Activated naive CD4-positive, alpha-beta T cell treated with anti-CD3 and anti-CD28 coated beads for 36 hours (primary cell): ENCODE results near the gene TRIP13. TPM values are rescaled to one million over a fixed set of nuclear protein-coding genes. Genes with fewer than 3 reads are reported as not detected.
A peak's percentile ranks its signal among the peaks of the same experiment; 100 is the strongest.
"Not testable (repeated sequence)": the region's sequence is repeated elsewhere in the genome, so short reads cannot be mapped to it uniquely, and the experiment has no call there.

Source experiments
- CTCF ChIA-PET: fragments of 350-600 bp; sonication (Branson Sonifier 250); formaldehyde crosslinking; loops from one replicate; lab custom pipeline; 2021; ENCODE audit warnings: antibody characterized with exemption; lab: Charles Lee
- DNase-seq: peaks from one replicate; pipeline ENCODE4 v3.0.0-alpha.2; 2020
- H3K27ac Mint-ChIP-seq: one replicate; pipeline ENCODE4 v1.8.0; 2021; ENCODE audit warnings: mild to moderate bottlenecking, mixed read lengths
- H3K27me3 Mint-ChIP-seq: one replicate; pipeline ENCODE4 v1.8.0; 2021; ENCODE audit warnings: low read depth, mixed read lengths
- H3K36me3 Mint-ChIP-seq: one replicate; pipeline ENCODE4 v1.8.0; 2021; ENCODE audit warnings: low read depth, mixed read lengths
- H3K4me1 Mint-ChIP-seq: one replicate; pipeline ENCODE4 v1.8.0; 2021; ENCODE audit warnings: low read depth, mixed read lengths
- H3K4me3 Mint-ChIP-seq: one replicate; pipeline ENCODE4 v1.8.0; 2021; ENCODE audit warnings: mild to moderate bottlenecking, moderate library complexity, mixed read lengths
- H3K9me3 Mint-ChIP-seq: one replicate; pipeline ENCODE4 v1.8.0; 2021; ENCODE audit warnings: mixed read lengths
- intact Hi-C: fragments of 100-400 bp; cut with micrococcal nuclease; formaldehyde crosslinking; loops from one replicate; pipeline ENCODE4 v1.15.1; 2023
- total RNA-seq, 2 experiments: library from RNA; stranded (reverse); gene quantifications; one replicate each; pipeline ENCODE4 v1.2.3, GENCODE V29; 2021

Gene TRIP13
- total RNA-seq, 2 experiments from 2014 or later, result 24.0 to 29.9 TPM

DNA sequence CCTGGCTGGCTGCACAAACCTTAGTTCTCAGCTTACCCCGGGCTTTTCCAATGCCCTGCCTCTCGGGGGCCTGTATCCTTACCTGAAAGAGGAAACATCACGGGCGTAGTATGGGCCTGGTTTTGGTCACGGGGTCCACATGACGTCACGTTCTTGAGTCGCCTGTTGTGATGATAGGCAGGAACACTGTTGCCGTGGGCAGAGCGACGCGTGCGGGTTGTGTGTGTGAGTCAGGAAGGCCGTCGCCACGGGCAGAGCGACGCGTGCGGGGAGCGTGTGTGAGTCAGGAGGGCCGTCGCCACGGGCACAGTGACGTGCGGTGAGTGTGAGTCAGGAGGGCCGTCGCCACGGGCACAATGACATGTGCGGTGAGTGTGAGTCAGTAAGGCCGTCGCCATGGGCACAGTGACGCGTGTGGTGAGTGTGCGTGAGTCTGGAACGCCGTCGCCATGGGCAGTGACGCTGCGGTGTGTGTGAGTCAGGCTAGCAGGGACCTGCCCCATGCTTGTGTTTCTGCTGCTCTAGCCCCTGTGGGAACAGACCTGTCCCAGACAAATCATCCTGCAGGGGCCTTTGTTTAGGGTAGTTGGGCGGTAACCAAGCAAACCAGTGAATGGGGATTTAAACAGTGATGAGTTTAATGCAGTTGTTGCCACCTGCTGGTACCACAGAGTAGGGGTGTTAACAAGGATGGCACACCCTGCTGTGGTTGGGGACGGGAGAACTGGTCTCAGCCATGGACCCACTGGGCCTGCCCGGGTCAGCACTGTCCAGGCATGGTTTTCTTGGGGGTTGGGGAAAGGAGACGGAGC is 19.8 kb downstream of the TRIP13 start:
- intact Hi-C loops, result no loop called here
- H3K4me1 Mint-ChIP-seq, result peaks cover 5% of the 10 kb centered on the region
- peak overlapping the region; percentile 13 for H3K27ac Mint-ChIP-seq
- H3K9me3 Mint-ChIP-seq, result no peaks in the 10 kb centered on the region
- DNase-seq, result peak; percentile 32
- CTCF ChIA-PET, result interaction anchor here (0.9 to 2.2 kb wide), 2 partner anchors 10 to 11 kb away, joined by 3 to 7 read pairs; no protein-coding TSS in a partner anchor
- H3K4me3 Mint-ChIP-seq, result no peak overlapping the region
- H3K27me3 Mint-ChIP-seq, result no peaks in the 10 kb centered on the region
- H3K36me3 Mint-ChIP-seq, result peaks cover 54% of the 10 kb centered on the region

DNA sequence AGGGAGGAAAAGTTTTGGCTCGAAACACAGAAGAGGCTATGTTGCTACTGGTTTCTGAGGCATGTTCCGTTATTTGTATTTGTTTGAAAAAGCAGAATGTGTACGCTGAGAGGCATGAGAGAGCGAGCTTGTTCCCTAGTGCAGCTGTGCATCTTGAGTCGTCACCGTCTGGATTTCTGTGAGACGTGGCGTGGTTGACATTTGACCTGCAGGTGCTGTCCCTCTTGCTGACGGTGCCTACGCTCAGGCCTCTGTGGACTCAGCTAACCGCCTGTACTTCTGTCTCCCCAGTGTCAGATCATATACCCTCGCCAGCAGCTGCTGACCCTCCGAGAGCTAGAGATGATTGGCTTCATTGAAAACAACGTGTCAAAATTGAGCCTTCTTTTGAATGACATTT is 21.5 kb downstream of the TRIP13 start:
- CTCF ChIA-PET, result interaction anchor here (2.2 kb wide), 1 partner anchor 10 kb away, joined by 7 read pairs; no protein-coding TSS in a partner anchor
- H3K27me3 Mint-ChIP-seq, result no peaks in the 10 kb centered on the region
- H3K27ac Mint-ChIP-seq, result no peak overlapping the region
- H3K9me3 Mint-ChIP-seq, result no peaks in the 10 kb centered on the region
- intact Hi-C loops, result no loop called here
- peaks cover 5% of the 10 kb centered on the region for H3K4me1 Mint-ChIP-seq
- peaks cover 59% of the 10 kb centered on the region for H3K36me3 Mint-ChIP-seq
- no peak overlapping the region for H3K4me3 Mint-ChIP-seq
- no peak for DNase-seq

DNA sequence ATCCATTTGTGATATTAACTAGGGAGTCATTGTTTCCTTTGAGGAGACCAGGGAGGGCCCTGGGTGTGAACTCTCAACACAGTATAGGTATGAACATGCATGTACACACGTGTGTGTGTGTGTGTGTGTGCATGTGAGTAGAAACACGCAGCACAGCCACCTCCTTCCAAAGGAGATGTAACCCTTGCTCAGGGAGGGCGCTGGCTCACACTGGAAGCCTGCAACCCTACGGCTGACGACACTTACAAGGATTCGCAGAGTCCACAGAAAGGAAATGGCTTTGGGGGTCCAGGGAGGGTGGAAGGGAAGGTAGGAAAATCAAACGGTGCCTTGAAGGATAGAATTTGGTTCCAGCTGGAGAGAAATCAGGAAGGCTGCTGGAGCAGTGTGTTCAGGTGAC is 21.9 kb downstream of the TRIP13 start:
- no peak overlapping the region for H3K4me3 Mint-ChIP-seq
- H3K4me1 Mint-ChIP-seq, result peaks cover 5% of the 10 kb centered on the region
- H3K9me3 Mint-ChIP-seq, result no peaks in the 10 kb centered on the region
- CTCF ChIA-PET, result interaction anchor here (2.2 kb wide), 1 partner anchor 9 kb away, joined by 7 read pairs; no protein-coding TSS in a partner anchor
- no peaks in the 10 kb centered on the region for H3K27me3 Mint-ChIP-seq
- no peak for DNase-seq
- peaks cover 60% of the 10 kb centered on the region for H3K36me3 Mint-ChIP-seq
- H3K27ac Mint-ChIP-seq, result no peak overlapping the region
- intact Hi-C loops, result no loop called here

DNA sequence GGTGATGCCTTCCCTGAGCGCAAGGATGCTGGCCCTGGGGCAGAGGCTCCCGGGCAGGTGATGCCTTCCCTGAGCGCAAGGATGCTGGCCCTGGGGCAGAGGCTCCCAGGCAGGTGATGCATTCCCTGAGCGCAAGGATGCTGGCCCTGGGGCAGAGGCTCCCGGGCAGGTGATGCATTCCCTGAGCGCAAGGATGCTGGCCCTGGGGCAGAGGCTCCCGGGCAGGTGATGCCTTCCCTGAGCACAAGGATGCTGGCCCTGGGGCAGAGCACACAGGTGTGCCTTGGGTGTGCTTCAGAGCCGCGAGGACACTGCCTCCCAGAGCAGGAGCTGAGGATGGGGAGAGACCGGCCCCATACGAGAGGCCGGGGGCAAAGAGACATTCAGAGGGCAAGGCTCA is 22.7 kb downstream of the TRIP13 start:
- H3K4me1 Mint-ChIP-seq, CTCF ChIA-PET, H3K4me3 Mint-ChIP-seq, H3K9me3 Mint-ChIP-seq, intact Hi-C loops, H3K27me3 Mint-ChIP-seq, DNase-seq, H3K27ac Mint-ChIP-seq: not testable (repeated sequence)
- peaks cover 55% of the 10 kb centered on the region for H3K36me3 Mint-ChIP-seq

DNA sequence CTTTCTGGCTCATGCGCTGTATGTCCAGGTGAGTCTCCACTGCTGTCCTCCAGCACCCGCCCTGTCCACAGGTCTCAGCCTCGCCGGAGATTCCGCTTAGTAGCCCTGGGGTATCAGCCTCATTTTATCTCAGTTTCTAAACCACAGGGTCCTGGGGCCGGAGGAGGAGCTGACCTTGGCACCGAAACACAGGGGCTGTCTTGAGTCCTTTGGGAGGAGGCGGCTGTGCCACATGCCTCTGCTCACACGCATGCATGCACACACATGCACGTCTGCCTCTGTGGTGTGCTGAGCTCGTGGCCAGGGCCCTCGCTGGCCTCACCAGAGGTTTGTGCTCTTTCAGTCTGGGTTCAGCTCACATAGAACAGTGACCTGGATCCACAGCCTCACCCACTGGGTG is 23.3 kb downstream of the TRIP13 start:
- DNase-seq, result no peak
- Mint-ChIP-seq H3K9me3 (no peaks in the 10 kb centered on the region), H3K27ac (no peak overlapping the region), H3K4me1 (peaks cover 5% of the 10 kb centered on the region), H3K27me3 (no peaks in the 10 kb centered on the region), H3K36me3 (peaks cover 49% of the 10 kb centered on the region), H3K4me3 (no peak overlapping the region)
- CTCF ChIA-PET, result no interaction called here
- intact Hi-C loops, result no loop called here

DNA sequence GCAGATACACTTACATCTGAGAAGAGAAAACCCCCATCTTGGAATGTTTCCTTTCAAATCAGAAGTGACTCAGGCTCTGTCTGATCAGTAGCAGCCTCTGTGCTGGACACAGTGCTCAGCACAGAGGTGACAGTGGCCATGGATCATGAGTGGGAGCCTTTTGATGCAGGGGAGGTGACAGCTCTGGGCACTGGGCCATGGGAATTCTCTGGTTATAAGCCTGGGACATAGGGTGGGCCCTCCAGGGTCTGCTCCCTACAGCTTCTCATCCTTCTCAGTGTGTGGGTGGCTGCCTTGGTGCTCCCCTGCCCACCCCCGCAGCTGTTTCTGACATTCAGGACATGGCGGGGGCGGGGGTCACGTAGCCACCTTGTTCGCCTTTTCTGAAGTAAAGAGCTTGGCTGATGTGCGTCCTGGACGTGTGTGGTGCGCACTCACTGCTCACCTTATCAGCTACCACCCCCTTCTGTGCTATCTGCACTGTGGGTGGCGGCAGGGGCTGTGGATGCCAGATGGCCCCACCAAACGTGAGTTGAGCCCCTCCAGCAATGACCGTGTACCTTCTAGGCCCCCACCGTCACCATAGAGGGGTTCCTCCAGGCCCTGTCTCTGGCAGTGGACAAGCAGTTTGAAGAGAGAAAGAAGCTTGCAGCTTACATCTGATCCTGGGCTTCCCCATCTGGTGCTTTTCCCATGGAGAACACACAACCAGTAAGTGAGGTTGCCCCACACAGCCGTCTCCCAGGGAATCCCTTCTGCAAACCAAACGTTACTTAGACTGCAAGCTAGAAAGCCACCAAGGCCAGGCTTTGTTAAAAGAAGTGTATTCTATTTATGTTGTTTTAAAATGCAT is 24.0 kb downstream of the TRIP13 start:
- peaks cover 44% of the 10 kb centered on the region for H3K36me3 Mint-ChIP-seq
- no peak for DNase-seq
- CTCF ChIA-PET, result no interaction called here
- no peaks in the 10 kb centered on the region for H3K27me3 Mint-ChIP-seq
- intact Hi-C loops, result no loop called here
- H3K9me3 Mint-ChIP-seq, result no peaks in the 10 kb centered on the region
- H3K4me1 Mint-ChIP-seq, result peaks cover 5% of the 10 kb centered on the region
- H3K27ac Mint-ChIP-seq, result no peak overlapping the region
- no peak overlapping the region for H3K4me3 Mint-ChIP-seq

DNA sequence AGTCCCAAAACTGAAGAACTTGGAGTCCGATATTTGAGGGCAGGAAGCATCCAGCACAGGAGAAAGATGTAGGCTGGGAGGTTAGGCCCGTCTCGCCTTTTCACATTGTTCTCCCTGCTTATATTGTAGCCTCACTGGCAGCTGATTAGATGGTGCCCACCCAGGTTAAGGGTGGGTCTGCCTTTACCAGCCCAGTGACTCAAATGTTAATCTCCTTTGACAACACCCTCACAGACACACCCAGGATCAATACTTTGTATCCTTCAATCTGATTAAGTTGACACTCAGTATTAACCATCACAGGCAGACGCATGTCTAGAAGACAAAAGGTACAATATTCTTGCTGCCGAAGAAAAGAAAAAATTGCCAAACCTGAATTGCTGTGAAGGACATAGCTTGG is 26.0 kb downstream of the TRIP13 start:
- H3K4me1 Mint-ChIP-seq, DNase-seq, H3K27ac Mint-ChIP-seq, H3K9me3 Mint-ChIP-seq, H3K27me3 Mint-ChIP-seq, intact Hi-C loops, H3K4me3 Mint-ChIP-seq: not testable (repeated sequence)
- CTCF ChIA-PET, result interaction anchor here (0.9 to 1.3 kb wide), 2 partner anchors 11 to 92 kb away, joined by 3 read pairs; no protein-coding TSS in a partner anchor
- H3K36me3 Mint-ChIP-seq, result peaks cover 26% of the 10 kb centered on the region

DNA sequence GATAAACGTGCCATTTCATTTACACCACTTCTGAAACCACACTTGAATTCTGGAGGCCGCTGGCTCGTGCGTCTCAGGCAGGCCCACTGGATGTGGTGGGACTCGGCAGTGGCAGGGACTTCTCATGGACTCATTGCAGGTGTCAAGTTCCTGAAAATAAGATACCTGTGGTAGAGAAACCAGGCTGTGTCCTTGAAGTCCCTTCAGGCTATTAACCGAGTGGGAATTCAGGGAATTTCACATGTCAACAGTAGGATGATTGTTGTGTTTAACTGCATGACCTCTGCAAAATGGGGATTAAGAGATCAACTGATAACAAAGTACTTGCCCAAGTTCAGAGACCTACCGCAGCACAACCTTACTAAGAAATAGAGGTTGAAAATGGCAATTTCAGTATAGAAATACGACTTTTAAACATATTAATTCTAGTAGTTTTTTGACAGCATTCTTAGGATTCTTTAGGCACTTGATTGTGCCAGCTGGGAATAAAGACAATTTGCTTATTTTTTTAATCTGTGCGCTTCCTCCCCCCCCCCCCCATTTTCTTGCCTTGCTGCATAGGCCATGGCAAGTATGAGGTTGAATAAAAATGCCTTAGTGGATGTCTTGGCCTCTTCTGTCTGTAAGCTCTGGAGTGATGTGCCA is 26.8 kb downstream of the TRIP13 start:
- CTCF ChIA-PET, result interaction anchor here (0.6 to 1.3 kb wide), 3 partner anchors 12 to 598 kb away, joined by 3 read pairs; no protein-coding TSS in a partner anchor
- Mint-ChIP-seq H3K9me3 (no peaks in the 10 kb centered on the region), H3K4me3 (no peak overlapping the region), H3K36me3 (peaks cover 25% of the 10 kb centered on the region), H3K27ac (no peak overlapping the region), H3K4me1 (no peaks in the 10 kb centered on the region), H3K27me3 (no peaks in the 10 kb centered on the region)
- no peak for DNase-seq
- intact Hi-C loops, result no loop called here

DNA sequence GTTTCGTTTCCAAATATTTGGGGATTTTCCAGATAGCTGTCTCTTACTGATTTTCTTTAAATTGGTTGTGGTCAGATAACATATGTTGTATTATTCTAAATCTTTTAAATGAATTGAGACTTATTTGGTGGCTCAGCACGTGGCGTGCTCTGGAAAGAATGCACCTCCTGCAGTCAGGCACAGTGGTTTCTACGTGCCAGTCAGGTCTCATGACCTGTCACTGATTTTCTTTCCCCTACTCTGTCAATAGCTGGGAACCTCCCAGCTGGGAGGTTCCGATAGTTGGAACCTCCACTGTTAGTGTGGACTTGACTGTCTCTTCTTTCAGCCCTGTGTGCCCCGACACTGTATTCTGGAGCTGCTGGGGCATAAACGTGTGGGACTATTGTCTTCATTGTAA is 27.6 kb downstream of the TRIP13 start:
- H3K4me3 Mint-ChIP-seq, result no peak overlapping the region
- H3K36me3 Mint-ChIP-seq, result peaks cover 22% of the 10 kb centered on the region
- no peak for DNase-seq
- no peaks in the 10 kb centered on the region for H3K4me1 Mint-ChIP-seq
- intact Hi-C loops, result no loop called here
- CTCF ChIA-PET, result no interaction called here
- no peaks in the 10 kb centered on the region for H3K9me3 Mint-ChIP-seq
- H3K27ac Mint-ChIP-seq, result no peak overlapping the region
- H3K27me3 Mint-ChIP-seq, result peaks cover 7% of the 10 kb centered on the region

DNA sequence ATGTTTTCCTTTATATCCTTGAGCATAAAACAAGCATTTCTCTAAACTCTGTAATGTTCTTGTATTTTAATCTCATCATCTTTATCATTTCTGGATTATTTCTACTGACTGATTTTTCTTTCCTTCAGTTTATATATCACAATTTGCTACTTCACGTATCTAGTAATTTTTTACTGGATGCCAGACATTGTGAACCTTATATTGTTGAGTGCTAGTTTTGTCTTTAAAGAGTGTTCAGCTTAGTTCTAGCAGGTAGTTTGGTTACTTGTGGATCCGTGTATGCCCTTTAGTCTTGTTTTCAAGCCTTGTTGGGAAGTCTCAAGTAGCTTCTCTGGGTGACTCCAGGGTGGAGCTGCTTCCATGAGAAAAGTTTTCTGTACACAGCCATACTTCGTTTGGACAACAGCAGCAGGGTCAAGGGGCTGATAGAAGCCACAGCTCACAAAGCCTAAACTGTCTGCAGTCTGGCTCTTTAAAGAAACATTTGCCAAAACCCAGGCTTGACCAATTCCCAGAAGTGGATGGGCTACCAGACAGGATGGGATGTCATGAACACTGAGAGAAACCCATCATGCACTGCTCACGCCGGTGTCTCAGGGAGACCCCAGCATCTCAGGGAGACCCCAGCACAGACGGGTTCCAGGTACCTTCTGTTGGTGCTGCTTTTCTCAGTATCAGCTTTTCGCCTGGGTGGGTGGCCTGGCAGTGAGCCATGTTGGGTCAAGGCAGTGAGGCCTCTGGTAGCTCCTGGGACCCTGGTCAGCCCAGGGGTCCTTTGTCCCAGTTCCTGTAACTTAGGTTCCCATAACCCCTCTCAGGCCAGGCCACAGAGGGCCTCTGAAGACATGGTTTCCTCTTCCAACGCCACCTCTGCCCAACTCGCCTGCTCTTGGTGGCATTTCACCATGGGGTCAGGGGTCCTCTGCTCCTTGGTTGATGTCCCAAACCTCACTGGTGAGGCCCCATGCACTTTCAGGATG is 29.1 kb downstream of the TRIP13 start:
- intact Hi-C loops, result loop anchor here (2.0 kb wide), 1 partner anchor 723 kb away; no protein-coding TSS in a partner anchor
- H3K4me3 Mint-ChIP-seq, result no peak overlapping the region
- no peaks in the 10 kb centered on the region for H3K9me3 Mint-ChIP-seq
- peaks cover 16% of the 10 kb centered on the region for H3K36me3 Mint-ChIP-seq
- H3K27me3 Mint-ChIP-seq, result peaks cover 18% of the 10 kb centered on the region
- peaks cover 6% of the 10 kb centered on the region for H3K4me1 Mint-ChIP-seq
- no peak for DNase-seq
- H3K27ac Mint-ChIP-seq, result no peak overlapping the region
- CTCF ChIA-PET, result interaction anchor here (1.0 to 2.7 kb wide), 3 partner anchors 9 to 74 kb away, joined by 3 to 6 read pairs (median 5); no protein-coding TSS in a partner anchor
